SHP77 (cell line): ENCODE data around the gene TMC6.
"Not testable (repeated sequence)": the region's sequence is repeated elsewhere in the genome, so short reads cannot be mapped to it uniquely, and the experiment has no call there.

Source experiments
- DNase-seq, 2 experiments: peaks; one replicate each; lab custom pipeline; 2025; lab: John Stamatoyannopoulos, UW

TMC6 gene

DNA sequence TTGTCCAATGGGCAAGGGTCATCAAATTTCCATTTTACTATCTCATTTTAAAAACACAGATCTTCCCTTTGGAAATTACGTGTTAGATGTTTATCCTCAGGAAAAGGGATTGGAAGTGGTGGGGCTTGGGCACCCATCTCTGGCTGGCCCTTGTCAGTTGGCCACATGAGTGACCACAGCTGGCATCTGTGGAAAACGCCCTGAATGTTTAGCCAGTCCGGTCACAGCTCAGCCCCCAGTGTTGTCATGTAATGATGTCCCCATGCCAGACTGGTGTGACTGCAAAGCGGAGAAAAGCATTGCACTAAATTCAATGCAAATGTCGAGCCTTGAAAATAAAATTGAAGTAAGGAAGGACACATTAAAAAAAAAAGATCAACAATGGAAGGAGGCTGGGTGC, 53.0 kb downstream of the TMC6 start:
- no peak for DNase-seq

DNA sequence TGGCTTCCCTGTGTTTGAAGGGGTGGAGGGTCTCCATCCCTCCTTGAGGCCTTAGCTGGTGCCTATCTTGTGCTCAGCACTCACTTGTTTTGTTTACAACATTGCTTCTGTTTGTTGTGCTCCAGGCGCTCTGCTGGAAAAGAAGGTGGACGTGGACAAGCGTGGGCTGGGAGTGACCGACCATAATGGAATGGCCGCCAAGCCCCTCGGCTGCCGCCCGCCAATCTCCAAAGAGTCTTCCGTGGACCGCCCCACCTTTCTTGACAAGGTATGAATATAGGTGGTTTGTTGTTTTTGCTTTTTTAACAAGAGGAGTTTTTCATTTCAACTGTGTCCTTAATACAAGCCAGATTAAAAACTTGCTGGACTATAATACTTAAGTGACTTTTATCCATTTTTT, 53.5 kb downstream of the TMC6 start:
- DNase-seq = no peak

DNA sequence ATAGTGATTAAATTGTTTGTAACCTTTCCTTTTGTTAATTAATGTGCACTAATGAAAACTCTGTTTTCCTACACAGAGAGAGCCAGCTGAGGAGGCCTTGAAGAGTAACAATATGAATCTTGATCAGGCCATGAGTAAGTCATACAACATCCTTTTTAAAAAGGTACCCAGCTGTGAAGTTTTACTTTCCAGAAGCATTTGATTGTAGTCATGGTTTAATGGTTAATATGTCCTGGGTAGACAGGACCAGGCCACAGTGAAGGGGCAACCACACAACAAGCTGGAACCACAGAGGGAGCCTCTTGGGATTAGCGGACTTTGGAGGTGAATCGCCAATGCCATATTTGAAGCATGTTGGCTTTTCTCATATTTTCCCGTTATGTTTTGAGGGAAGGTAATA, 55.6 kb downstream of the TMC6 start:
- no peak for DNase-seq

DNA sequence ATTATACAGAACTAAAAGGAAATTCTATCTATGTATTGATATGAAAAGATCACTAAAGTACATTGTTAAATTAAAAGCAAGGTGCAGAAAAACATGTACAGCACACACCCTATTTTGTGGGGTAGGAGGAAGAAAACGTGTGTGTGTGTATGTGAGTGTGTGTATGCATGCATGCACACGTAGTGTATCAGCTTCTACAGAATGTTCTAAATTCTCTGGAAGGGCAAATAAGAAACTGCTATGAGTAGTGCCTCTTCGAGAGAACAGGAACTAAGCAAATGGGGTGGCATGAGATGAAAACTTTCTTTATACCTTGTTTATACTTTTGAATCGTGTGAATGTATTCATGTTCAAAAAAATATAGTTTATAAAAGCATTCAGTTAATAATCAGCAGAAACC, 58.9 kb downstream of the TMC6 start:
- DNase-seq = no peak

DNA sequence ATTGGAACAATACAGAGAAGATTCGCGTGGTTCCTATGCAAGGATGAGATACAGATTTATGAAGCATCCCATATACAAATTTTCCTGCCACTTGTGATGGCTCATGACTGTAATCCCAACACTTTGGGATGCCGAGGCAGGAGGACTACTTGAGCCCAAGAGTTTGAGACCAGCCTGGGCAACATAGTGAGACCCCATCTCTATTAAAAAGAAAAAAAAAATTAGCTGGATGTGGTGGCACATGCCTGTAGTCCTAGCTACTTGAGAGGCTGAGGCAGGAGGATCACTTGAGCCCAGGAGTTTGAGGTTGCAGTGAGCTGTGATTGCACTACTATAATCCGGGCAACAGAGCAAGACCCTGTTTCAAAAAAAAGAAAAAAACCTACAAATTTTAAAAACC, 61.6 kb downstream of the TMC6 start:
- DNase-seq = not testable (repeated sequence)

DNA sequence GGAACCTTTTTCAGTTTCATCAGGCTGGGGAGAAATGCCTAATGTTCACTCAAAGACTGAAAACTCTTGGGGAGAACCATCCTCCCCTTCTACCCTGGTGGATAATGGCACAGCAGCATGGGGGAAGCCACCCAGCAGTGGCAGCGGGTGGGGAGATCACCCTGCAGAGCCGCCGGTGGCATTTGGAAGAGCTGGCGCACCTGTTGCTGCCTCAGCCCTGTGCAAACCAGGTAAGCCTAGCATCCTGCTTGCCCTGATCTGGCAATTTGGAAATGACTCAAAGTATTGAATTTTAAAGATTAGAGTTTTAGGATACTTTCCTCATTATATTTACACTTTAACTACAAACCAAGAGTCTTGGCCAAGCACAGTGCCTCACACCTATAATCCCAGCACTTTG, 63.8 kb downstream of the TMC6 start:
- no peak for DNase-seq

DNA sequence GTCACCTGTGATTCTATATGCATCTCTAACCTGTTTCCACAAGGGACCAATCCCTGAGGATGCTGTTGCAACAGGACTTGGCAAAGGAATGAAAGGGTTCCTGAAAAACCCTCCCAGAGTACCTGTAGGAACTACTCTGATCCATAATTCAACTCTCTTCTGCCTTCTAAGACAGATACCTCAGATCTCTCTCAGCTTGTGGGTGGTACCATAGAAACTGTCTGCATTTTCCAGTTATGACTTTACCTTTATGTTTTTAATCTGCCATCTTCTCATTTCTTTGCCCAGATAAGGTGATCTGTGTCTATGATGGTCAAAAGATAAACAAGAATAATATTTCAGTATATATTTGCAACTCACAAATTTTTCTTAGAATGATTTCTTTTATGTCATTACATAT, 65.1 kb downstream of the TMC6 start:
- no peak for DNase-seq

DNA sequence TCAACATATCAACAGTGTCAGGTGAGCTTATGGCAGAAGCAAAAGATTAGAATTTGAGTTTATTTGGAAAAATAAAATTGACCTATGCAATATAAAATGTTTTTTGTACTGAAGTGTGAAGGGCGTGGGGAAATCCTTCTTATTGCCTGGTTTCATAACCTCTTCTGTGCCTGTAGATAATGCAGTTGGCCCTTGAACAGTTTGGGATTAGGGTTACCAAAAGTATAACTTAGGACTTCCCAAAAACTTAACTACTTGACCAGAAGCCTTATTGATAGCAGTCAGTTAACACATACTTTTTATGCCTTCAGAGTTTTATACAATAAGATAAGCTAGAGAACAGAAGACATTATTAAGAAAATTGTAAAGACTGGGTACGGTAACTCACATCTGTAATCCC, 66.0 kb downstream of the TMC6 start:
- no peak for DNase-seq
